PC-3 (cell line): ENCODE results near the gene ZFPL1. TPM values are rescaled to one million over a fixed set of nuclear protein-coding genes. Genes with fewer than 3 reads are reported as not detected.

Experiments
- ATAC-seq: fragments of 200-7000 bp; cut with Tn5 transposase; 2 replicates; pipeline ENCODE4 v1.9.1; 2020; ENCODE audit warnings: mild to moderate bottlenecking, moderate library complexity
- BruUV-seq: library from RNA; stranded (reverse); fragments of 400-500 nt; replicated peaks from 2 replicates; lab custom pipeline; 2021; lab: Mats Ljungman, UMichigan
- CTCF ChIA-PET: fragments of 300-600 bp; sonication (Branson Sonifier 250); formaldehyde crosslinking; loops from one replicate; lab custom pipeline; 2022; ENCODE audit warnings: antibody characterized with exemption; lab: Charles Lee
- POLR2A ChIA-PET: fragments of 300-600 bp; sonication (Branson Sonifier 250); formaldehyde crosslinking; loops from one replicate; lab custom pipeline; 2022; ENCODE audit warnings: antibody characterized with exemption; ENCODE audit not compliant: unreplicated experiment; lab: Charles Lee
- DNase-seq: peaks from one replicate; pipeline ENCODE4 v3.0.0-alpha.2; 2015
- H2AFZ ChIP-seq: fragments of 300-600 bp; sonication (generic); 2 replicates; pipeline ENCODE4 v1.6.0; 2016; ENCODE audit warnings: antibody characterized with exemption, low read length
- H3F3A ChIP-seq: fragments of 300-600 bp; sonication (generic); one replicate; pipeline ENCODE4 v1.6.0; 2017; ENCODE audit warnings: antibody characterized with exemption, low read length, control low read depth, mild to moderate bottlenecking; ENCODE audit not compliant: unreplicated experiment
- H3K27ac ChIP-seq: fragments of 300-600 bp; sonication (generic); 2 replicates; pipeline ENCODE4 v1.5.1; 2016; ENCODE audit warnings: mild to moderate bottlenecking, low read length
- H3K27me3 ChIP-seq: fragments of 300-600 bp; sonication (generic); 2 replicates; pipeline ENCODE4 v1.6.1; 2016; ENCODE audit warnings: low read length, mixed read lengths
- H3K36me3 ChIP-seq: fragments of 300-600 bp; sonication (generic); 2 replicates; pipeline ENCODE4 v1.6.1; 2016; ENCODE audit warnings: low read depth, mixed run types, low read length, mixed read lengths
- H3K4me1 ChIP-seq: fragments of 300-600 bp; sonication (generic); 2 replicates; pipeline ENCODE4 v1.5.1; 2016; ENCODE audit warnings: low read length; ENCODE audit not compliant: insufficient read depth
- H3K4me2 ChIP-seq: fragments of 300-600 bp; sonication (generic); 2 replicates; pipeline ENCODE4 v1.6.0; 2016; ENCODE audit warnings: low read length
- H3K4me3 ChIP-seq: fragments of 300-600 bp; sonication (generic); 2 replicates; pipeline ENCODE4 v1.5.1; 2016; ENCODE audit warnings: mild to moderate bottlenecking, low read length, mixed read lengths
- H3K79me2 ChIP-seq: fragments of 300-600 bp; sonication (generic); 2 replicates; pipeline ENCODE4 v1.6.1; 2017; ENCODE audit warnings: low read length, mixed read lengths
- H3K9ac ChIP-seq: fragments of 300-600 bp; sonication (generic); 2 replicates; pipeline ENCODE4 v1.6.0; 2016; ENCODE audit warnings: mild to moderate bottlenecking, low read length
- H3K9me2 ChIP-seq: fragments of 300-600 bp; sonication (generic); replicated peaks from 2 replicates; pipeline ENCODE4 v1.6.1; 2016; ENCODE audit warnings: mixed run types, low read length, mixed read lengths
- H3K9me3 ChIP-seq: fragments of 300-600 bp; sonication (generic); 2 replicates; pipeline ENCODE4 v1.6.1; 2016; ENCODE audit warnings: low read length, mixed read lengths
- H4K20me1 ChIP-seq: fragments of 300-600 bp; sonication (generic); 2 replicates; pipeline ENCODE4 v1.6.1; 2016; ENCODE audit warnings: low read length, mixed read lengths
- EZH2 ChIP-seq: fragments of 300-600 bp; sonication (generic); IDR thresholded peaks from one replicate; pipeline ENCODE4 v1.6.1; 2017; ENCODE audit warnings: antibody characterized with exemption, mild to moderate bottlenecking, low read length; ENCODE audit not compliant: unreplicated experiment
- EZH2phosphoT487 ChIP-seq: fragments of 300-600 bp; sonication (generic); IDR thresholded peaks from 2 replicates; pipeline ENCODE4 v1.6.1; 2018; ENCODE audit warnings: mild to moderate bottlenecking, antibody characterized with exemption, low read length, borderline replicate concordance
- intact Hi-C: fragments of 100-400 bp; cut with micrococcal nuclease; formaldehyde crosslinking; loops from 2 replicates; pipeline ENCODE4 v1.9.0; 2023
- total RNA-seq: library from RNA; depleted of rRNA; stranded (reverse); fragments of >200 nt; gene quantifications from 2 replicates; pipeline ENCODE4 v1.2.3, GENCODE V29; 2014
- TF ChIP-seq, protein P1 (sequence below): fragments of 300-600 bp; sonication (generic); conservative IDR thresholded peaks from 2 replicates; pipeline ENCODE4 v1.5.1; 2017; ENCODE audit warnings: antibody characterized with exemption, low read depth, mild to moderate bottlenecking, low read length

ZFPL1 gene
- total RNA-seq, 1 experiment from 2014 or later, result 103 TPM

GRCh38 chr11:65095427-65095826, 11.4 kb downstream of the ZFPL1 start:
- Histone ChIP-seq H3K4me2 (peak overlapping the region; percentile 99), H3K4me1 (peaks cover 13% of the 10 kb centered on the region), H3K9me2 (no peaks in the 10 kb centered on the region), H3K79me2 (peaks cover 28% of the 10 kb centered on the region), H2AFZ (peak overlapping the region; percentile 89), H4K20me1 (no peaks in the 10 kb centered on the region), H3K27ac (no peak overlapping the region; the same call in 1 of the 2 replicates), H3K9ac (peak overlapping the region; percentile 88), H3F3A (no peaks in the 10 kb centered on the region), H3K9me3 (no peaks in the 10 kb centered on the region), H3K4me3 (peak overlapping the region; percentile 84), H3K27me3 (no peaks in the 10 kb centered on the region), H3K36me3 (no peaks in the 10 kb centered on the region; the same call in 1 of the 2 replicates)
- intact Hi-C loops, result no loop called here
- BruUV-seq, result no TSS peak
- DNase-seq (no peak), ATAC-seq (no peak)
- TF ChIP-seq EZH2, result no peak
- TF ChIP-seq, protein P1, sequence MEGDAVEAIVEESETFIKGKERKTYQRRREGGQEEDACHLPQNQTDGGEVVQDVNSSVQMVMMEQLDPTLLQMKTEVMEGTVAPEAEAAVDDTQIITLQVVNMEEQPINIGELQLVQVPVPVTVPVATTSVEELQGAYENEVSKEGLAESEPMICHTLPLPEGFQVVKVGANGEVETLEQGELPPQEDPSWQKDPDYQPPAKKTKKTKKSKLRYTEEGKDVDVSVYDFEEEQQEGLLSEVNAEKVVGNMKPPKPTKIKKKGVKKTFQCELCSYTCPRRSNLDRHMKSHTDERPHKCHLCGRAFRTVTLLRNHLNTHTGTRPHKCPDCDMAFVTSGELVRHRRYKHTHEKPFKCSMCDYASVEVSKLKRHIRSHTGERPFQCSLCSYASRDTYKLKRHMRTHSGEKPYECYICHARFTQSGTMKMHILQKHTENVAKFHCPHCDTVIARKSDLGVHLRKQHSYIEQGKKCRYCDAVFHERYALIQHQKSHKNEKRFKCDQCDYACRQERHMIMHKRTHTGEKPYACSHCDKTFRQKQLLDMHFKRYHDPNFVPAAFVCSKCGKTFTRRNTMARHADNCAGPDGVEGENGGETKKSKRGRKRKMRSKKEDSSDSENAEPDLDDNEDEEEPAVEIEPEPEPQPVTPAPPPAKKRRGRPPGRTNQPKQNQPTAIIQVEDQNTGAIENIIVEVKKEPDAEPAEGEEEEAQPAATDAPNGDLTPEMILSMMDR, result no peak
- no peak for TF ChIP-seq EZH2phosphoT487
- ChIA-PET CTCF (no interaction called here), POLR2A (interaction anchor here (0.6 kb wide), 1 partner anchor 444 kb away, joined by 6 read pairs; no protein-coding TSS in a partner anchor)

DNA sequence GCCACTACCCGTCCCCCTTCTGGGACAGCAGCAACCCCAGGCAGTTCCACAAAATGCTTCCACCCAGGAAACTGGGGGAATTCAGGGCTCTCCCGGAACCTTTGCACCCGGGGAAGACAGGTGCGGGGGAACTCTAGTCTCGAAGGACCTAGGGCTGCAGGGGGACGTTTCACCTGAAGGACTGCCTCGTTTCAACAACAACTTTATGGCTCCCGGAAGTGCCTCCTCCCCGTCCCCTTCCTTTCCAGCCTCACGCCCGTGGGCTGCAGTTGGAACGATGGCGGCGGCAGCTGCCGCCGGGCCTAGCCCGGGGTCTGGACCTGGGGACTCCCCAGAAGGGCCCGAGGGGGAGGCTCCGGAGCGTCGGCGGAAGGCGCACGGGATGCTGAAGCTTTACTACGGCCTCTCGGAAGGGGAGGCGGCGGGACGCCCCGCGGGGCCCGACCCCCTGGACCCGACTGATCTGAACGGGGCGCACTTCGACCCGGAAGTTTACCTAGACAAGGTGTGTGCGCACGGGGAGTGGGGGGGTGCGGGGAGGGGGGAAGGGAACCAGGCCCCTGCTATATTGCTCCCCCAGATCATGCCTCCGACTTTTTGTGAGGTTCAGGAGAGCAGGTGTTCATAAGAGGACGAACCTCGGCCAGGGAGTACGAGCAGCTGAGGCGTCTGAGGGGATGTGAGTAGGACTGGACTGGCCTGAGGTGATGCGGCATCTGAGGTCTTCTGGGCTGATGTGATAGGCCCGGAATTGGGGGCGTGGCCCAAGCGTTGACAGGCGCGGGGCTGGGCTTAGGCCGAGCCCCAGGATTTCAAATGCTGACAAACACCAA, 12.2 kb downstream of the ZFPL1 start, which contains the start of gene VPS51:
TSS of gene VPS51 (plus strand) at position 241 of the 833 bp plus-strand sequence. CDS start at position 278, 37 bp downstream.
- peak; percentile 98 for ATAC-seq

More for the DNA sequence above, 12.2 kb downstream of the ZFPL1 start, which contains the start of gene VPS51:
- Histone ChIP-seq H3K9me2 (no peaks in the 10 kb centered on the region), H3K79me2 (peaks cover 34% of the 10 kb centered on the region), H3F3A (no peaks in the 10 kb centered on the region), H3K4me2 (peak within 1 kb of the TSS; percentile 99), H3K27me3 (no peaks in the 10 kb centered on the region), H3K27ac (peak within 1 kb of the TSS; percentile 63), H3K4me1 (peaks cover 13% of the 10 kb centered on the region), H3K9me3 (no peaks in the 10 kb centered on the region), H3K36me3 (no peaks in the 10 kb centered on the region; the same call in 1 of the 2 replicates), H3K4me3 (peak within 1 kb of the TSS; percentile 84), H2AFZ (peak within 1 kb of the TSS; percentile 89), H4K20me1 (no peaks in the 10 kb centered on the region), H3K9ac (peak within 1 kb of the TSS; percentile 88)
- TSS peak; percentile 81 for BruUV-seq
- ChIA-PET POLR2A (interaction anchor here (0.6 kb wide), 1 partner anchor 218 kb away, joined by 3 read pairs; the partner anchor contains the start of gene CDC42EP2), CTCF (no interaction called here)
- intact Hi-C loops, result loop anchor here (2.0 kb wide), 1 partner anchor 21 kb away; the partner anchor contains the start of gene ZNHIT2
- DNase-seq, result peak; percentile 92
- TF ChIP-seq EZH2phosphoT487 (no peak), EZH2 (no peak)
- TF ChIP-seq, protein P1, result no peak
